NB4 (cell line): ENCODE results near the gene DPPA5.

Experiments
- CTCF ChIP-seq: IDR thresholded peaks from one replicate; pipeline ENCODE4 v1.5.1; 2012; ENCODE audit warnings: low read depth, low read length
- MYC ChIP-seq: IDR thresholded peaks from 2 replicates; pipeline ENCODE4 v1.6.1; 2011; ENCODE audit warnings: low read depth, low read length
- POLR2A ChIP-seq: IDR thresholded peaks from 2 replicates; pipeline ENCODE4 v1.6.1; 2011; ENCODE audit warnings: mild to moderate bottlenecking; ENCODE audit not compliant: insufficient read length; ENCODE audit errors: extremely low read depth
- TF ChIP-seq, protein P1 (sequence below): IDR thresholded peaks from 2 replicates; pipeline ENCODE4 v1.6.1; 2011; ENCODE audit warnings: low read depth, low read length

DNA sequence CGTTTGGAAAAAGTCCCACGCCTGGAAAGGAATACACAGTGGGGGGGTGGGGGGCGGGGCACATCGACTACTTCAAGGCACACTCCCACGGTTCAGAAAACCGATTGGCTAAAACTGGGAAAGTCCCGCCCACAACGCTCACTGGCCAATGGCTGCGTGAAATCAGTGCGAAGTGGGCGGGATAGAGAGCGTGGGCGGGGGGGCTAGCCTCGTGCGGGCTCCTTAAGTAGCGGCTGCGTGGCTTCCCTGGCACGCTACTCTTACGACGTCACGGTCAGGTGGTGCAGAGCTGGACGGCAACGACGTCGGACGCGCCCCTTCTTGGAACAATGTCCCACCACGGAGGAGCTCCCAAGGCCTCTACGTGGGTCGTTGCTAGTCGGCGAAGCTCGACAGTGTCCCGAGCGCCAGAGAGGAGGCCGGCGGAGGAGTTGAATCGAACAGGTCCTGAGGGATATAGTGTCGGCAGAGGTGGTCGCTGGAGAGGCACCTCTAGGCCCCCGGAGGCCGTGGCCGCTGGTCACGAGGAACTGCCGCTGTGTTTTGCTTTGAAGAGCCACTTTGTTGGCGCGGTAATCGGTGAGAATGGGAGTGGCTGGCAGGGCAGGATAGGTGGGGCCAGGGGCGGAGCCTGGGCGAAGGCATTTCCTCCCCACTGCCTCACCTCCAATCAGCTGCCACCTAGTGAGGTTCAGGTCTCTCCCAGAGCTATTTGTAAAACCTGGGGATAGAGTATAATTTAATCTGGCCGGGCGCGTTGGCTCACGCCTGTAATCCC is 40.7 kb upstream of the DPPA5 start, which contains the start of gene DDX43:
- TF ChIP-seq CTCF, result no peak
- TF ChIP-seq, protein P1, sequence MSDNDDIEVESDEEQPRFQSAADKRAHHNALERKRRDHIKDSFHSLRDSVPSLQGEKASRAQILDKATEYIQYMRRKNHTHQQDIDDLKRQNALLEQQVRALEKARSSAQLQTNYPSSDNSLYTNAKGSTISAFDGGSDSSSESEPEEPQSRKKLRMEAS, result no peak
- TF ChIP-seq MYC, result no peak
- no peak for TF ChIP-seq POLR2A
